GM21526 (cell line): Measurements from ENCODE around the gene ETV3L.
"Not testable (repeated sequence)": the region's sequence is repeated elsewhere in the genome, so short reads cannot be mapped to it uniquely, and the experiment has no call there.

Experiments used
- ATAC-seq: cut with Tn5 transposase; IDR thresholded peaks from one replicate; pipeline ENCODE4 v1.9.1; 2021; ENCODE audit warnings: moderate library complexity; ENCODE audit not compliant: unreplicated experiment, low FRiP score

The ETV3L gene

GRCh38 chr1:157105988-157106812 is 6.6 kb upstream of the ETV3L start:
- ATAC-seq: no peak

GRCh38 chr1:157105298-157105987 is 5.8 kb upstream of the ETV3L start:
- no peak for ATAC-seq

- ATAC-seq: no peak
Measured at GRCh38 chr1:157104598-157105293, 5.1 kb upstream of the ETV3L start.

GRCh38 chr1:157103268-157103667 is 3.7 kb upstream of the ETV3L start:
- ATAC-seq: no peak

GRCh38 chr1:157101149-157101548 is 1.5 kb upstream of the ETV3L start:
- ATAC-seq: no peak

GRCh38 chr1:157098987-157099632 is 498 bp downstream of the ETV3L start:
- ATAC-seq: not testable (repeated sequence)

- no peak for ATAC-seq
Measured at GRCh38 chr1:157098519-157098918, 1.1 kb downstream of the ETV3L start.

- ATAC-seq: no peak
Measured at GRCh38 chr1:157097692-157098091, 1.9 kb downstream of the ETV3L start.

- no peak for ATAC-seq
Measured at GRCh38 chr1:157096881-157097280, 2.7 kb downstream of the ETV3L start.

- ATAC-seq: no peak
Measured at GRCh38 chr1:157095551-157095950, 4.1 kb downstream of the ETV3L start.

- ATAC-seq: no peak
Measured at GRCh38 chr1:157095091-157095490, 4.5 kb downstream of the ETV3L start.

- ATAC-seq: no peak
Measured at GRCh38 chr1:157092831-157093230, 6.8 kb downstream of the ETV3L start.

- no peak for ATAC-seq
Measured at GRCh38 chr1:157091668-157092273, 7.8 kb downstream of the ETV3L start.

GRCh38 chr1:157091186-157091585 is 8.4 kb downstream of the ETV3L start:
- ATAC-seq: no peak

GRCh38 chr1:157090771-157091170 is 8.8 kb downstream of the ETV3L start:
- ATAC-seq: no peak

- ATAC-seq: no peak
Measured at GRCh38 chr1:157090196-157090647, 9.4 kb downstream of the ETV3L start.

GRCh38 chr1:157089789-157090188 is 9.8 kb downstream of the ETV3L start:
- ATAC-seq: no peak

GRCh38 chr1:157088607-157089006 is 11.0 kb downstream of the ETV3L start:
- ATAC-seq: no peak

- ATAC-seq: no peak
Measured at GRCh38 chr1:157087030-157087429, 12.6 kb downstream of the ETV3L start.

- no peak for ATAC-seq
Measured at GRCh38 chr1:157086299-157086698, 13.3 kb downstream of the ETV3L start.
